DOHH2 (cell line): Measurements from ENCODE around the gene INO80.

ENCODE experiments used
- EZH2phosphoT487 ChIP-seq: fragments of 200-600 bp; sonication (generic); IDR thresholded peaks from 2 replicates; pipeline ENCODE4 v1.6.1; 2017; ENCODE audit warnings: borderline replicate concordance, mild to moderate bottlenecking, antibody characterized with exemption, low read length, moderate library complexity, mixed read lengths
- TF ChIP-seq, protein P1 (sequence below): fragments of 200-600 bp; sonication (generic); IDR thresholded peaks from one replicate; pipeline ENCODE4 v1.5.1; 2014; ENCODE audit warnings: antibody characterized with exemption, mild to moderate bottlenecking, low read depth, low read length; ENCODE audit not compliant: poor library complexity, severe bottlenecking

DNA sequence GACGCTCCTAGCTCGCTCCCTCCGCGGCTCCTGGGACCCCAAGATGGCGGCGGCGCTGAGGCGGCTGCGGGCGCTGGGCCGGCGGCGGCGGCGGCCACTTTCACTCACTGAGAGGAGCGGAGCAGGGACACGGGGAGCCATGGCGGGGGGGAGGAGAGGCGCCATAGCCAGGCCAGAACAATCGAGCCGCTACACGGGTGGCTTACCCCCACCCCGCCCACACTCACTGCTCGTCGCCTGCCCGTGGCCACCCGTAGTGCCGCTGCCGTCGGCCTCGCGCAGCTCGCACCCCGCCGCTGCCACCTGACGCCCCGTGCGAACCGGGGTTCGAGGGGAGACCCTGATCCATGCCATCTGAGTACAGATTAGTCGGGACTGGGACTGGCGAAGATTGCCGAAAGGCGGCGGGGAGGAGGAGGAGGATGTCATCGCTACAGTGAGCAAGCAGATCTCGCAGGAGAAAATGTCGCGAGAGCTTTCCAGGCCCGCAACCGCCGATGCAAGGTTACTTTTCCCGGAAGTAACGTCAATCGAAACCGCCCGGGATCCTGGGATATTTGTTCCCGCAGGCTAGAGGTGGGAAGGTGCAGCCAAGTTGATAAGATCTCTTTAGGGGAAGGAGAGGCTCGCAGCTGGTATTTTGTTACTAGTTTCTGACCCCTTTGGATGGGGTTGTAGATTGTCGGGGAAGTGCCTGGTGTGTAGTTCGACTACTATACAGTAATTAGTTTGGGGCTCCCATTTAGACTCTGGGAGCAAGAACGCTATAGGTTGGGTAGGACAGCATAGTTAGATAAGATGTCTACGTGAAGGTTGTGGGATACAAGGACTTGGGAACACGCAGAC lies at the start of gene INO80:
- TF ChIP-seq, protein P1, sequence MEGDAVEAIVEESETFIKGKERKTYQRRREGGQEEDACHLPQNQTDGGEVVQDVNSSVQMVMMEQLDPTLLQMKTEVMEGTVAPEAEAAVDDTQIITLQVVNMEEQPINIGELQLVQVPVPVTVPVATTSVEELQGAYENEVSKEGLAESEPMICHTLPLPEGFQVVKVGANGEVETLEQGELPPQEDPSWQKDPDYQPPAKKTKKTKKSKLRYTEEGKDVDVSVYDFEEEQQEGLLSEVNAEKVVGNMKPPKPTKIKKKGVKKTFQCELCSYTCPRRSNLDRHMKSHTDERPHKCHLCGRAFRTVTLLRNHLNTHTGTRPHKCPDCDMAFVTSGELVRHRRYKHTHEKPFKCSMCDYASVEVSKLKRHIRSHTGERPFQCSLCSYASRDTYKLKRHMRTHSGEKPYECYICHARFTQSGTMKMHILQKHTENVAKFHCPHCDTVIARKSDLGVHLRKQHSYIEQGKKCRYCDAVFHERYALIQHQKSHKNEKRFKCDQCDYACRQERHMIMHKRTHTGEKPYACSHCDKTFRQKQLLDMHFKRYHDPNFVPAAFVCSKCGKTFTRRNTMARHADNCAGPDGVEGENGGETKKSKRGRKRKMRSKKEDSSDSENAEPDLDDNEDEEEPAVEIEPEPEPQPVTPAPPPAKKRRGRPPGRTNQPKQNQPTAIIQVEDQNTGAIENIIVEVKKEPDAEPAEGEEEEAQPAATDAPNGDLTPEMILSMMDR: no peak
- no peak for TF ChIP-seq EZH2phosphoT487
